ENCODE results near the gene RNF187. TPM values are rescaled to one million over a fixed set of nuclear protein-coding genes. Genes with fewer than 3 reads are reported as not detected.
A peak's percentile ranks its signal among the peaks of the same experiment; 100 is the strongest.
"Not testable (repeated sequence)": the region's sequence is repeated elsewhere in the genome, so short reads cannot be mapped to it uniquely, and the experiment has no call there.

Gene RNF187
- total RNA-seq, 1 donor from 2014 or later = 129 TPM

DNA sequence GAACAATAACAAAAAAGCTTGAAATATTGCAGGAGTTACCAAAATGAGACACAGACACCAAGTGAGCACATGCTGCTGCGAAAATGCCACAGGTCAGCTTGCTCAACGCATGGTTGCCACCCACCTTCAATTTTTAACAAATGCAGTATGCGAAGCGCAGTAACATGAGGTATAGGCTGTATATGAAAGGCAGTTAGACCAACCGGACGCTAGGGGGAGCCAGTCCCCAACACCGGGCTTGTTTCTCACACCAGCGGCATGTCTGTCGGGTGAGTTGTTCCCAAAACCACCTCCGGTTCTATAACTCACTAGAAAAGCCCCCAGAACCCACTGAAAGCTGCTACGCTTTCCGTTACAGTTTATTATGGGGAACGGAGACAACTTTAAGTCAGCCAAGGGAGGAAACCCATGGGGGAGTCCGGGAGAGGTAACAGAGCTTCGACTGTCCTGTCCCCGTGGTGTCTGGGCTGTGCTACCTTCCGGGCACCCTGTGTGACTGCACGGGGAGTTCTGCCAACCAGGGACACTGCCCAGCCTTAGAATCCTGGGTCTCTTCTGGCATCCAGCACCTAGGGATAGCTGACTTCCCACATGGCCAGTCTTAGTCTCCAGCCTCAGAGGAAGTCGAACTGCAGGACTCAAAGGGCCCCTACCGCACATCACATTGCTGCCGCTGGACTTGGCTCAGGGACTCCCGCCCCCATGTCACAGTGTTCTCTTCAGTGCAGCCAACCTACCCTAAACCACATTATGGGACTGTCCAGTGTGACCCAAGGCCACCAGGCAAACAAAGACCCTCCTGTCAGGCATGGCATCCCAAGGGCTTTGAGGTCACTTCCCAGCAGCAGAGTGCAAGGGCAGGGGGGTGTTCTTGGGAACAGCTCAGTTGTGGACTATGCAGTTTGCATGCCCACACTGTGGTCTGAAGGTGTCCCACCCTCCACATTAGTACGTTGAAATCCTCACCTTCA lies 14.0 kb downstream of the RNF187 start:
- H3K4me1 Mint-ChIP-seq = peaks cover 18% of the 10 kb centered on the region
- DNase-seq (ENCODE audit: low read depth, low spot score) = peak; percentile 88
- TF ChIP-seq, protein P1, sequence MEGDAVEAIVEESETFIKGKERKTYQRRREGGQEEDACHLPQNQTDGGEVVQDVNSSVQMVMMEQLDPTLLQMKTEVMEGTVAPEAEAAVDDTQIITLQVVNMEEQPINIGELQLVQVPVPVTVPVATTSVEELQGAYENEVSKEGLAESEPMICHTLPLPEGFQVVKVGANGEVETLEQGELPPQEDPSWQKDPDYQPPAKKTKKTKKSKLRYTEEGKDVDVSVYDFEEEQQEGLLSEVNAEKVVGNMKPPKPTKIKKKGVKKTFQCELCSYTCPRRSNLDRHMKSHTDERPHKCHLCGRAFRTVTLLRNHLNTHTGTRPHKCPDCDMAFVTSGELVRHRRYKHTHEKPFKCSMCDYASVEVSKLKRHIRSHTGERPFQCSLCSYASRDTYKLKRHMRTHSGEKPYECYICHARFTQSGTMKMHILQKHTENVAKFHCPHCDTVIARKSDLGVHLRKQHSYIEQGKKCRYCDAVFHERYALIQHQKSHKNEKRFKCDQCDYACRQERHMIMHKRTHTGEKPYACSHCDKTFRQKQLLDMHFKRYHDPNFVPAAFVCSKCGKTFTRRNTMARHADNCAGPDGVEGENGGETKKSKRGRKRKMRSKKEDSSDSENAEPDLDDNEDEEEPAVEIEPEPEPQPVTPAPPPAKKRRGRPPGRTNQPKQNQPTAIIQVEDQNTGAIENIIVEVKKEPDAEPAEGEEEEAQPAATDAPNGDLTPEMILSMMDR (conservative IDR thresholded peaks at IDR 0.05) = peak; percentile 95
- H3K27me3 Mint-ChIP-seq (ENCODE audit: low read depth) = peaks cover 17% of the 10 kb centered on the region
- no peaks in the 10 kb centered on the region for H3K36me3 Mint-ChIP-seq (ENCODE audit: low read depth)
- H3K27ac Mint-ChIP-seq (ENCODE audit: unreplicated experiment) = no peak overlapping the region
- no peaks in the 10 kb centered on the region for H3K9me3 Mint-ChIP-seq
- peak overlapping the region; percentile 64 for H3K4me3 Mint-ChIP-seq

DNA sequence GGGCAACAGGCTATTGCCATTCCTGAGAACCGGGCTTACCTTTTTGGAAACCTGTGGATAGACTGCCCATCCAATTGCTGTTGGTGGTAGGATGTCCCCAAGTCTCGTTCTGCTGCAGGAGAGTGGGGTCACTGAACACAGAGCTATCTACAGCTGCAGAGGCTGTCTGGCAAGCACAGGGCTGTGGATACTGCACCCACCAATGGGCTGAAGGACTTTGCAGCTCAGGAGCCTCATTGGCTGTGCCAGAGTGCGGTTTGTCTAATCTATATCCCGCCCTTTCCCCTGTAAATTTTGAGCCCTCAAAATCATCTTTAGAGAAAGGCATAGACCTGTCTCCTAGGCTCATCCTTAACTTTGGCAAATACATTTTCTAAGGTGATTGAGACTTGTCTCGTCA lies 15.3 kb downstream of the RNF187 start:
- H3K4me1 Mint-ChIP-seq = peaks cover 18% of the 10 kb centered on the region
- H3K9me3 Mint-ChIP-seq = no peaks in the 10 kb centered on the region
- DNase-seq (ENCODE audit: low read depth, low spot score) = no peak
- no peak overlapping the region for H3K27ac Mint-ChIP-seq (ENCODE audit: unreplicated experiment)
- peaks cover 25% of the 10 kb centered on the region for H3K27me3 Mint-ChIP-seq (ENCODE audit: low read depth)
- no peaks in the 10 kb centered on the region for H3K36me3 Mint-ChIP-seq (ENCODE audit: low read depth)
- no peak overlapping the region for H3K4me3 Mint-ChIP-seq
- TF ChIP-seq, protein P1 (conservative IDR thresholded peaks at IDR 0.05) = no peak

DNA sequence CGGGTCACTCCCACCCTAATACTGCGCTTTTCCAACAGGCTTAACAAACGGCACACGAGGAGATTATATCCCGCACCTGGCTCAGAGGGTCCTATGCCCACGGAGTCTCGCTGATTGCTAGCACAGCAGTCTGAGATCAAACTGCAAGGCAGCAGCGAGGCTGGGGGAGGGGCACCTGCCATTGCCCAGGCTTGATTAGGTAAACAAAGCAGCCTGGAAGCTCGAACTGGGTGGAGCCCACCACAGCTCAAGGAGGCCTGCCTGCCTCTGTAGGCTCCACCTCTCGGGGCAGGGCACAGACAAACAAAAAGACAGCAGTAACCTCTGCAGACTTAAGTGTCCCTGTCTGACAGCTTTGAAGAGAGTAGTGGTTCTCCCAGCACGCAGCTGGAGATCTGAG lies 18.8 kb downstream of the RNF187 start:
- not testable (repeated sequence) for H3K27ac Mint-ChIP-seq (ENCODE audit: unreplicated experiment); H3K4me3 Mint-ChIP-seq; DNase-seq (ENCODE audit: low read depth, low spot score); H3K9me3 Mint-ChIP-seq; H3K4me1 Mint-ChIP-seq; H3K36me3 Mint-ChIP-seq (ENCODE audit: low read depth)
- peaks cover 55% of the 10 kb centered on the region for H3K27me3 Mint-ChIP-seq (ENCODE audit: low read depth)

DNA sequence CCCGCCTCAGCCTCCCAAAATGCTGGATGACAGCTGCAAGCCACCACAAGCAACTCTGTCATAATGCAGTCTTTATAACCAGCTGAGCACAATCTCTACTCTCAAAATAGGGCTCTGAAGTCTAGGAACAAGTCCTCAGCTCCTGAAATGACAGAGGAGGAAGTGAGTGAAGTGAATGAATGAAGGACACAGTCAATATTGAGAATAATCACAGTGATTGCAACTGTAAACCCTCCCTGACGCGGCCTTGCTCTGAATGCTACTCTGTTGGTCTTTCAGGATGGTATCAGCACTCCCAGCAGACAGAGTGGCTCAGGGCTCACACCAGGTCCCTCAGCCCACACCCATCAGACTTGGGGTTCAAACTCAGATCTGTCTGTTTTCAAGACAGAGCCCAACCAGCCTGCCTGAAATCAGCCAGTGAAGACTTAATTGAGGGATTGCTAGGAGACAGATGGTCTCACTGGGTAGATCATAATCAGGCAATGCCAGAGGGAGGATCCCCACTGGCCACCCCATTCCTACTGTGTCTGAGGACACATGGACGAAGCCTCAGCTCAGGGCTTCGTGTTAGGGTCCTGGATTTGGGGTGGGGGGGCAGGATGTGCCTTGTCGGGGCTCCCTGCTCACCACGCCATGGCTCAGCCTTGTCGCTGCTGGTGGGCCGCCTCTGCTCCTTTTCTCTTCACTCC lies 20.9 kb downstream of the RNF187 start:
- TF ChIP-seq, protein P1 (conservative IDR thresholded peaks at IDR 0.05) = no peak
- Mint-ChIP-seq H3K9me3 (no peaks in the 10 kb centered on the region), H3K27ac (ENCODE audit: unreplicated experiment) (no peak overlapping the region), H3K27me3 (ENCODE audit: low read depth) (peaks cover 75% of the 10 kb centered on the region), H3K36me3 (ENCODE audit: low read depth) (no peaks in the 10 kb centered on the region), H3K4me1 (no peaks in the 10 kb centered on the region), H3K4me3 (no peak overlapping the region)
- DNase-seq (ENCODE audit: low read depth, low spot score) = no peak

DNA sequence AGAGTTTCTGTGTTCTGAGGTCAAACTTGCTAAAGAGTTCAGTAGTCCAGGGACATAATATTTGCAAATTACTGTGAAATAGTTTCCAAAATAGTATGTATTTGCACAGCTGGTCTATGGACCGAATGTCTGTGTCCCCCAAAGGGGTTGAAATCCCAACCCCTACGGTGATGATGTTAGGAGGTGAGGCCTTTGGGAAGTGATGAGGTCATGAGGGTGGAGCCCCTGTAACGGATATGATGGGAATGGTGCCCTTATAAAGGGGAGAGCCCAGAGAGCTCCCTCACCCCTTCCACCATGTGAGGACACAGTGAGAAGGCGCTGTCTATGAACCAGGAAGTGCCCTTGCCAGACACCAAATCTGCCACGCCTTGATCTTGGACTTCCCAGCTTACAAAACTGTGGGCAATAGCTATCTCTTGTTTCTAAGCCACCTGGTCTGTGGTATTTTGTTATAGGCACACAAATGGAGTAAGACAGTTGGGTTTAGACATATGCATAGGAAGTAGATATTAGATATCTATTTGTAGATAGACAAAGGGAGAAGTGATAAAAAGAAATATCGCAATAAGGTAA lies 21.7 kb downstream of the RNF187 start:
- TF ChIP-seq, protein P1 (conservative IDR thresholded peaks at IDR 0.05) = no peak
- Mint-ChIP-seq H3K4me1 (no peaks in the 10 kb centered on the region), H3K9me3 (no peaks in the 10 kb centered on the region), H3K27ac (ENCODE audit: unreplicated experiment) (no peak overlapping the region), H3K4me3 (no peak overlapping the region), H3K27me3 (ENCODE audit: low read depth) (peaks cover 82% of the 10 kb centered on the region), H3K36me3 (ENCODE audit: low read depth) (no peaks in the 10 kb centered on the region)
- no peak for DNase-seq (ENCODE audit: low read depth, low spot score)

Data from neural crest cell (in vitro differentiated cells).